GM21619 (cell line): ENCODE data around the gene FLT4.
A peak's percentile ranks its signal among the peaks of the same experiment; 100 is the strongest.
"Not testable (repeated sequence)": the region's sequence is repeated elsewhere in the genome, so short reads cannot be mapped to it uniquely, and the experiment has no call there.

Experiments
- ATAC-seq: cut with Tn5 transposase; IDR thresholded peaks from one replicate; pipeline ENCODE4 v1.9.1; 2021; ENCODE audit not compliant: unreplicated experiment

Gene FLT4

DNA sequence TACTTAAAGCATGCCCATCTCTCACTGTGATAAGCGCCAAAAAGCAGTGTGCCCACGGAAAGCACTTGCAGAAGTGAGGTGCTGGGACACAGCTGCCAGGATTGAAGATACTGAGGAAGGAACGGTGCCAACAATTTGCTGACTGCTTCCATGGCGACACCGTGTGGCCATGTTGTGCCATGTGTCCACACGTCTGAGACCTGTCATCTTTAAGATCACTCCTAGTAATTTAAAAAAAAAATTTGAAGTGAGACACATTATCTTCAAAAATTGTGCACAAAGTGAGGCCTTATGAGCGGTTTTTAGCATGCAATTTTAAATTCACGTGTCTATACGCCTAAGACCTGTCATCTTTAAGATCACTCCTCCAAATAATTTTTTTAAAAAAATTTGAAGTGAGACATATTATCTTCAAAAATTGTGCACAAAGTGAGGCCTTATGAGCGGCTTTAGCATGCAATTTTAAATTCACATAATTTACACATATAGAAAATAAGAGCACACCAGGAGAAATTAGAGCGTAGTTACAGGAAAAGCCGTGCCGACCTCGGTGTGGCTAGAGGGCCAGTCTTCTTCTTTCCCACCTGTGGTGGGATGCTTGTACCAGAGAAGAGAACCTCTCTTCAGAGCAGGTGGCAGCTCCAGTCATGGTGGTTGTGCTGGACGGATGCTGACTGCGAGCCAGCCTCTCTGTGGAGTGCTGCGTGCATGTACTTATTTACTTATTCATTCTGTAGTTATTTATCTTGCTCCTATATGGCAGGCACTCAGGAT is 21.4 kb upstream of the FLT4 start:
- ATAC-seq: peak; percentile 56

DNA sequence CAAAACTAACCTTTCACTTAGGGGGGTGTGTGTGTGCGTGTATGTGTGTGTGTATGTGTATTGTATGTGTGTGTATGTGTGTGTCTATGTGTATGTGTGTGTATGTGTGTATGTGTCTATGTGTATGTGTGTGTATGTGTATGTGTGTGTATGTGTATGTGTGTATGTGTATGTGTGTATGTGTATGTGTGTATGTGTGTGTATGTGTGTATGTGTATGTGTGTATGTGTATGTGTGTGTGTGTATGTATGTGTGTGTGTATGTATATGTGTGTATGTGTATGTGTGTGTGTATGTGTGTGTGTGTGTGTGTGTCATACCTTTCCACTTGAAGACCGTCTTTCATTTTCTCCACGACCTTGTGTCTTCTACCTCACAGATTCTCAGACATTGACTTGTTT is 20.8 kb upstream of the FLT4 start:
- no peak for ATAC-seq

DNA sequence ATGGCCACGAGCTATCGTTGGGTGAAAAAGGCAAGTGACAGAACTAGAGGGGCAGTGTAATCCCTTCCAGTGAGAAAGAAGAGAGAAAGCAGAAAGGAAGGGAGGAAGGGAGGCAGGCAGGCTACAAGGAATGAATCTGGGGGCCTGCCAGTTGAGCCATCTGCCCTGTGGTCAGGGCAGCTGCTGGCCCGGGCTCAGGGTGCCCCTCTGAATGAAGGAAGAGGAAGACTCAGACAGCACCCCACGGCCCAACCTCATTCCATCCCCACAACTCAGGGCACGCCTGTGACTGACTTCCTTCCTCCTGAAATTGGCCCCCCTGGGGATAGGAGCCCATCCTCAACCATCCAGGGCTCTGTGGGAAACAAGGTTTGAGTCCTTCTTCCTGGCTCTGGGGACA is 20.3 kb upstream of the FLT4 start:
- ATAC-seq: no peak

DNA sequence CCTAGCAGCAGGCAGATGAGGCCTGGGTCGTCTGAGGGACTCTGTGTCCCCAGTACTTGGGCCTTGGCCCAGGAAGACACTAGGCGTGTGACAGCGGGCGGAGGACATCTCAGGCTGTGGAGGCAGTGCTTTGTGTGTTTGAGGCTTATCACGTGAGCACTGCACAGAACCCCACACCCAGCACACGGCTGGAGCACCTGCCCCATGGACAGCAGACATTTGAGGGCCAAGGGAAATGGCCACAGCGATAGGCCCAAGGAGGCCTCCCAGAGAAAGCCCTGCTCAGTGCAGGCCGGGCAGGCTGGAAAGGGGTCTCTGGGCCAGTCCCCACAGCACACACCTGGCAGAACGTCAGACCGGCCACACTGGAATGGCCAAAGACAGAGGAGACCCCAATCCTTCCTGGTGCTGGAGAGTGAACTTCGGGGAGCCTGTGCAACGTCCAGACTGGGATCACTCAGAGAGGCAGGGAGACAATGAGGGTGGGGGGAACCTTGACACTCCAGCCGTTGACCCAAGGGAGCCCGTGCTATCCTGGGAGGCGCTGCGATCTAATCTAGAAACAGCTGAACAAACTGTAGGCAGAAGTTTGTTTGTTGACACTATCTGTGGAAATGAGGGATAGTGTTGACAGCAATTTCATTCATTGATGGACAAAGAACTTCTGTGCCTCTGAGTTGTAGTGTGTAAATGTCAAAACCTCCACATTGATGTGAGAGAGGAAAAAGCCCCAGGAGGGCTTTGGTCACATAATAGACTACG is 19.6 kb upstream of the FLT4 start:
- no peak for ATAC-seq

DNA sequence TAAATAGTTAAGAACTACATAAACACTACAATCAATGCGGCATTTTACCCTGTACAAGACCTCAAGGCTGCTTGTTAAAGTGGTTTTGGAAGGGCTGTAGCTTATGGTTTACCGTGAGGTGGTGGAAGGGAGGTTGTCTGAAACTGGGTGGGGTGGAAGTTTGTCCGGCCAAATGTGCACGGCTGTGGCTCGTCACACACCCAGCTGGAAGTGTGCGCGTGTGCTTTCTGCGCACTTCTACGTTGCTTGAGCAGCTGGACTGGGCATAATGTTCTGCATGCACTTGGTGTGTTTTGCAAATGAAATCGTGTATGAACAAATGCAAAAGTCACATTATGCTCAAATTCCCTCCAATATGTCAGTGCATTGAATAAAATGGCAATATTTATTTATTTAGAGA is 17.4 kb upstream of the FLT4 start:
- ATAC-seq: no peak

- ATAC-seq: no peak
Measured at GRCh38 chr5:180665682-180666404, 16.4 kb upstream of the FLT4 start.

DNA sequence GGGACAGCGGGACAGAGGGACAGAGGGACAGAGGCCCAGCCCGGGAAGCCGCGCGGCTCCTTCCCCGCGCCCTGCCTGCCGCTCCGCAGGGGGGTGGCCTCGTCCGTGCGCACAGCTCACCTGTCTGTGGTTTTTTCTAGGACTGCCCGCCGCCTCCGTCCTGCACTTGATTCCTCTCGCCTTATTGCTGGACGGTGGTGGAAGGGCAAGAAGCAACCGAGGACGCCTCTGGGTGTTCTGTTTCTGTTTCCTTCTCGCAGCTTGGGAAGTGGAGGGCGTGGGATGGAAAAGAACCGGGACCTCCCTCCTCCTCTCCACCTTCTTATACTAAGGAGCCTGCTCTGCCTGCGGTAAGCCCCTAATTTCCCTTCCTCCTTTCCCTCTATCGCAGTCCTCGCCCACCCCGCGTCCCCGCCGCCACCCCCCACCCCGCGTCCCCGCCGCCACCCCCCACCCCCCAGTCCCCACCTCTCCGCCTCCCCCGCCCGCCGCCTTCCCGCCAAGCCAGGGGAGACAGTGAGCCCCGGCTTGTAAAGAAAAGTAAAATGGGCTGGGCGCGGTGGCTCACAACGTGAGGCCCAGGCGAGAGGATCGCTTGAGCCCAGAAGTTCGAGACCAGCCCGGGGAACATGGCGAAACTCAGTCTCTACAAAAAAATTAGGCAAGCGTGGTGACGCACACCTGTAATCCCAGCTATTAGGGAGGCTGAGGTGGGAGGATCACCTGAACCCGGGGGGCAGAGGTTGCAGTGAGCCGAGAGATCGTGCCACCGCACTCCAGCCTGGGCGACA is 9.6 kb upstream of the FLT4 start:
- ATAC-seq: no peak

- not testable (repeated sequence) for ATAC-seq
Measured at GRCh38 chr5:180655243-180655642, 5.8 kb upstream of the FLT4 start.

GRCh38 chr5:180652771-180653170 is 3.4 kb upstream of the FLT4 start:
- ATAC-seq: no peak

DNA sequence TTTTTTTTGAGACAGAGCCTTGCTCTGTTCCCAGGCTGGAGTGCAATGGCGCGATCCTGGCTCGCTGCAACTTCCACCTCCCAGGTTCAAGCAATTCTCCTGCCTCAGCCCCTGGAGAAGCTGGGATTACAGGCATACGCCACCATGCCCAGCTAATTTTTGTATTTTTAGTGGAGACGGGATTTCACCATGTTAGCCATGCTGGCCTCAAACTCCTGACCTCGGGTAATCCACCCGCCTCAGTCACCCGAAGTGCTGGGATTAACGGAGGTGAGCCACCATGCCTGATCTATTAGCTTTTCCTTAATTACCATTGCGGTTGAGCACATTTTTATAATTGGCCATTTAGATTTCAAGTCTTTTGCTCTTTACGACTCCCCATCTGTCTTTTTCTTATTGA is 2.9 kb upstream of the FLT4 start:
- no peak for ATAC-seq

DNA sequence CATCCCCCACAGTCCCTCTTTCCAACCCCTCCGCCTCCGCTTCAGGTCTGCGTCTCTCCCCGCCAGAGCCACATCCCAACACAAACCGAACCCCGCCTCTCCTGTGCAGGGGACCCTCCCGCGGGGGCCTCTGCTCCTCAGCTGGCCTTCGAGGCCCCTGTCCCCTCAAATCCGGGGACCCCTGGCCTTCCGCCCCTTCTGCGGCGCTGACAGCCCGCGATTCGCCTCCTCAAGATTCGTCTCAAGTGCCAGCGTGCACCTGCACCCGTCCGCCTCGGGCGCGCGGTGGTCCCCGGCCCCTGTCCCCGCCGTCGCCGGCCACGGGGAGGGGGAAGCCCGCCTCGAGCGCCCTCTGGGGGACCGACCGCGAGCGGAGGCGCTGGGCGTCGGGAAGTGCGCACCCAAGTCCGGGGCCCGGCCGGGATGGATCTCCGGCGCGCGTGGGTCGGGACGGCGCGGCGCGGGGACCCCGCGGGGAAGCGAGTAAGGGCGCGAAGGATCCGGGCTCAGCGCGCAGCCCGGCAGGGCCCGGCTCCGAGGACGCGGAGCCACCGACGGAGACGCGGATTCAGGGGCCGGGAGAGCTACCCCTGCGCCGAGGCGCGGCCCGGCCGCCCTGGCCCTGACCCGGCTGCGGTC is 623 bp downstream of the FLT4 start:
- ATAC-seq: no peak

DNA sequence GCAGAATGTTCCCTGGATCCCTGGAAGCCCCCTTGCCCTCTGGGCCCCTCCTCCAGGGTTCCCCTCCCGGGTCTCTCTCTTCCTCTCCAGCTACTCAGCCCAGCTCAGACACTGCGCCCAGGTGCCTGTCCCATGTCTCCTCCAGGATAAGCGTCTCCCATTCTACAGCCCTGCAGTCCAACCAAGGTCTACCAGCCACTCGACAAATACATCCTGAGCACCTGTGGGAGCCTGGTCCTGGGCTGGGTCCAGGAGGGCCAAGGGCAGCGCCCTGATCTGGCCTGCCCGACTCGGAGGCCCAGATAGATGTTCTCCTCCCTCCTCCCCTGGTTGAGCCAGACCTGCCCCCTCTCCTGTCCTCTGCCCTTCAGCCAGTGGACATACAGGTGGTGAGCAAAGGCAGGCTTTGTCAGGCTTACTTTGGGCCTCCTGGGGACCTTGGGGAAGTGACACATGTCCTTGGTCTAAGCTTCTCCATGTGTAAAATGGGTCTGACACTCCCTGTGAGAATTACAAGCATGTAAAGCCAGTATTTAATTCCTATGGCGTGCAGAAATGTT is 1.4 kb downstream of the FLT4 start:
- no peak for ATAC-seq

- ATAC-seq: no peak
Measured at GRCh38 chr5:180647465-180647864, 1.9 kb downstream of the FLT4 start.

DNA sequence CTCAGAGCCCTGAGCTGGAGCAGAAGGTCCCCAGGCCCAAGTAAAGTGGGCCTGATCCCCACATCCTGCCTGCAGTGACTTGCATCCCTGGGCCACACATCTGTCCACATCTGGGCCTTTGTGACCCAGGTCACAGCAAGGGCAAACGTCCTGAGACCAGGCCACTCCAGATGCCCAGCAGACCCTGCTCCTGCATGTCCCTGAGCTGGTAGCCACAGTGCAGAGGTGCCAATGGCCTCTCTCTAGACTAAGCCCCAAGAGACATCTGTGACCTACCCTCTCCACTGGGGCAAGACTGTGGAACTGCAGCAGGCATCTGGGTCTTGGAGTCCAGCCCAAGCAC is 2.5 kb downstream of the FLT4 start:
- ATAC-seq: no peak

GRCh38 chr5:180646289-180646962 is 3.0 kb downstream of the FLT4 start:
- no peak for ATAC-seq

GRCh38 chr5:180645274-180646204 is 3.9 kb downstream of the FLT4 start:
- no peak for ATAC-seq

GRCh38 chr5:180644825-180645273 is 4.6 kb downstream of the FLT4 start:
- ATAC-seq: no peak

DNA sequence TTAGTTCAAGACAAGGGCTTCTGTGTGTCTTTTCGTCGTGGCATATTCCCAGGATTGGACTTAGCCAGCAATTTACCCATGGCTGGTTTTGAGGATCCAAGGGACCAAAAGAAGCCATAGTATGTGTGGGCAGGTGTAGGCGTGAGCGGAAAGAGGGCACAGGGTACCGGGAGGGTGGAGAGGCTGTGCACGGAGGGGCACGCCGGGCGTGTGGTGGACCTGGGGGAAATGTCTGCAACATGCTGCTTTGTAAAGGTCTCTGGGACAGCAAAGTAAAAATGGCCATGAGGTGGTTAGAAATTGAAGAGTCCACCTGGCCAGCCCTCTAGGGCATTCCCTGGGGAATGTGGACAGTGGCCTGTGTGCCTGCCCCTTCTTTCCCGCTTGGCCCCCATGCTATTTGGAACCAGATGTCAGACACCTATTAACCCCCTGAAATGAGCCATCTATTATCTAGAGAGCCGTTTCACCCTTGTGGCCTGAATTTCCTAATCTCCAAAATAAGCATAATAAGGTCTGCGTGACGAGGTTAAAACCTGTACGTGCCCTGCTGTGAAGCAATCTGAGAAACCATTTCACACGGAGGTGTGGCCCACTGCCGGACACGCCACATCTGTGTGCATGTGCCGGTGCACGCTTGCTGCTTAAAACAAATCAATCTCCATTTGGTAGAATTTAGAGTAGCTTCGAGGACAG is 5.1 kb downstream of the FLT4 start:
- no peak for ATAC-seq
